HG03469 (cell line): ENCODE results near the gene LYG1.
"Not testable (repeated sequence)": the region's sequence is repeated elsewhere in the genome, so short reads cannot be mapped to it uniquely, and the experiment has no call there.

Experiments used
- ATAC-seq: cut with Tn5 transposase; IDR thresholded peaks from one replicate; pipeline ENCODE4 v1.9.1; 2021; ENCODE audit warnings: mild to moderate bottlenecking, moderate library complexity, moderate number of reproducible peaks; ENCODE audit not compliant: unreplicated experiment

LYG1 gene

GRCh38 chr2:99301097-99301496 lies at the start of gene LYG1:
LYG1 (minus strand) TSS chr2:99301197; CDS start chr2:99295670, 5,527 bp downstream.
- ATAC-seq: not testable (repeated sequence)

GRCh38 chr2:99350194-99350593 lies 49.2 kb upstream of the LYG1 start:
- no peak for ATAC-seq

- no peak for ATAC-seq
Measured at GRCh38 chr2:99348173-99348572, 47.2 kb upstream of the LYG1 start.

GRCh38 chr2:99346218-99346617 lies 45.2 kb upstream of the LYG1 start:
- ATAC-seq: no peak

- ATAC-seq: not testable (repeated sequence)
Measured at GRCh38 chr2:99345446-99345845, 44.4 kb upstream of the LYG1 start.

- no peak for ATAC-seq
Measured at GRCh38 chr2:99342536-99342935, 41.5 kb upstream of the LYG1 start.

- ATAC-seq: no peak
Measured at GRCh38 chr2:99340669-99341236, 39.8 kb upstream of the LYG1 start.

GRCh38 chr2:99338029-99338585 lies 37.1 kb upstream of the LYG1 start:
- no peak for ATAC-seq

GRCh38 chr2:99337113-99338028 lies 36.4 kb upstream of the LYG1 start, which contains the start of gene EIF5B:
EIF5B (plus strand) TSS chr2:99337389; CDS start chr2:99337555, 166 bp downstream.
- peak; percentile 62 for ATAC-seq

- ATAC-seq: peak; percentile 2
Measured at GRCh38 chr2:99336804-99337112, 35.8 kb upstream of the LYG1 start.

GRCh38 chr2:99335911-99336803 lies 35.2 kb upstream of the LYG1 start, which contains the start of gene TXNDC9:
TXNDC9 (minus strand) TSS chr2:99336333; CDS start chr2:99333210, 3,123 bp downstream.
- peak; percentile 43 for ATAC-seq

GRCh38 chr2:99325384-99325783 lies 24.4 kb upstream of the LYG1 start:
- no peak for ATAC-seq

- not testable (repeated sequence) for ATAC-seq
Measured at GRCh38 chr2:99317873-99318200, 16.8 kb upstream of the LYG1 start.

- ATAC-seq: no peak
Measured at GRCh38 chr2:99317161-99317872, 16.3 kb upstream of the LYG1 start.

GRCh38 chr2:99299580-99299979 lies 1.4 kb downstream of the LYG1 start:
- no peak for ATAC-seq

- ATAC-seq: no peak
Measured at GRCh38 chr2:99297994-99298393, 3.0 kb downstream of the LYG1 start.

- no peak for ATAC-seq
Measured at GRCh38 chr2:99285526-99285925, 15.5 kb downstream of the LYG1 start.

GRCh38 chr2:99279969-99280695 lies 20.9 kb downstream of the LYG1 start:
- no peak for ATAC-seq

- no peak for ATAC-seq
Measured at GRCh38 chr2:99278793-99279291, 22.2 kb downstream of the LYG1 start.
